ENCODE data around the gene SYT5. TPM values are rescaled to one million over a fixed set of nuclear protein-coding genes. Genes with fewer than 3 reads are reported as not detected.

SYT5 gene
- total and polyA plus RNA-seq, 2 donors from 2014 or later, result not detected

- no peaks in the 10 kb centered on the region for H3K4me1 ChIP-seq (ENCODE audit: control insufficient read depth in 2 of 3, insufficient read depth in 2 of 3, low read depth in 1 of 3, low read length in 3 of 3)
- DNase-seq (no peak), FAIRE-seq (no peak)
- H3K27me3 ChIP-seq (ENCODE audit: control insufficient read depth, insufficient read depth, low read length), result peaks cover 7% of the 10 kb centered on the region
- H3K27ac ChIP-seq (ENCODE audit: low read depth in 2 of 2, low read length in 2 of 2), result no peak overlapping the region
- intact Hi-C loops (cut with DNase I), result no loop called here
- no peaks in the 10 kb centered on the region for H3K9me3 ChIP-seq (ENCODE audit: control insufficient read depth in 2 of 3, insufficient read depth in 1 of 3, low read length in 3 of 3)
- no peak overlapping the region for H3K4me3 ChIP-seq (ENCODE audit: low read length in 3 of 3)
- no peak overlapping the region for H3K9ac ChIP-seq (ENCODE audit: low read length in 3 of 3)
- no peaks in the 10 kb centered on the region for H3K36me3 ChIP-seq (ENCODE audit: control insufficient read depth in 2 of 3, insufficient read depth in 3 of 3, low read length in 3 of 3)
- TF ChIP-seq, protein P1, sequence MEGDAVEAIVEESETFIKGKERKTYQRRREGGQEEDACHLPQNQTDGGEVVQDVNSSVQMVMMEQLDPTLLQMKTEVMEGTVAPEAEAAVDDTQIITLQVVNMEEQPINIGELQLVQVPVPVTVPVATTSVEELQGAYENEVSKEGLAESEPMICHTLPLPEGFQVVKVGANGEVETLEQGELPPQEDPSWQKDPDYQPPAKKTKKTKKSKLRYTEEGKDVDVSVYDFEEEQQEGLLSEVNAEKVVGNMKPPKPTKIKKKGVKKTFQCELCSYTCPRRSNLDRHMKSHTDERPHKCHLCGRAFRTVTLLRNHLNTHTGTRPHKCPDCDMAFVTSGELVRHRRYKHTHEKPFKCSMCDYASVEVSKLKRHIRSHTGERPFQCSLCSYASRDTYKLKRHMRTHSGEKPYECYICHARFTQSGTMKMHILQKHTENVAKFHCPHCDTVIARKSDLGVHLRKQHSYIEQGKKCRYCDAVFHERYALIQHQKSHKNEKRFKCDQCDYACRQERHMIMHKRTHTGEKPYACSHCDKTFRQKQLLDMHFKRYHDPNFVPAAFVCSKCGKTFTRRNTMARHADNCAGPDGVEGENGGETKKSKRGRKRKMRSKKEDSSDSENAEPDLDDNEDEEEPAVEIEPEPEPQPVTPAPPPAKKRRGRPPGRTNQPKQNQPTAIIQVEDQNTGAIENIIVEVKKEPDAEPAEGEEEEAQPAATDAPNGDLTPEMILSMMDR (IDR thresholded peaks at IDR 0.05; ENCODE audit: borderline replicate concordance, extremely low read depth, insufficient read depth), result no peak
Observed at GRCh38 chr19:55161571-55162322, 18.3 kb downstream of the SYT5 start.

- H3K4me3 ChIP-seq (ENCODE audit: low read length in 3 of 3), result no peak overlapping the region
- no peak overlapping the region for H3K27ac ChIP-seq (ENCODE audit: low read depth in 2 of 2, low read length in 2 of 2)
- H3K27me3 ChIP-seq (ENCODE audit: control insufficient read depth, insufficient read depth, low read length), result peaks cover 7% of the 10 kb centered on the region
- H3K9ac ChIP-seq (ENCODE audit: low read length in 3 of 3), result no peak overlapping the region
- H3K9me3 ChIP-seq (ENCODE audit: control insufficient read depth in 2 of 3, insufficient read depth in 1 of 3, low read length in 3 of 3), result no peaks in the 10 kb centered on the region
- TF ChIP-seq, protein P1 (IDR thresholded peaks at IDR 0.05; ENCODE audit: borderline replicate concordance, extremely low read depth, insufficient read depth), result no peak
- no peaks in the 10 kb centered on the region for H3K4me1 ChIP-seq (ENCODE audit: control insufficient read depth in 2 of 3, insufficient read depth in 2 of 3, low read depth in 1 of 3, low read length in 3 of 3)
- no peaks in the 10 kb centered on the region for H3K36me3 ChIP-seq (ENCODE audit: control insufficient read depth in 2 of 3, insufficient read depth in 3 of 3, low read length in 3 of 3)
- FAIRE-seq, result no peak
- DNase-seq, result peak in 1 of 5 donors; percentile 69
- intact Hi-C loops (cut with DNase I), result no loop called here
Observed at GRCh38 chr19:55160986-55161365, 19.1 kb downstream of the SYT5 start.

DNA sequence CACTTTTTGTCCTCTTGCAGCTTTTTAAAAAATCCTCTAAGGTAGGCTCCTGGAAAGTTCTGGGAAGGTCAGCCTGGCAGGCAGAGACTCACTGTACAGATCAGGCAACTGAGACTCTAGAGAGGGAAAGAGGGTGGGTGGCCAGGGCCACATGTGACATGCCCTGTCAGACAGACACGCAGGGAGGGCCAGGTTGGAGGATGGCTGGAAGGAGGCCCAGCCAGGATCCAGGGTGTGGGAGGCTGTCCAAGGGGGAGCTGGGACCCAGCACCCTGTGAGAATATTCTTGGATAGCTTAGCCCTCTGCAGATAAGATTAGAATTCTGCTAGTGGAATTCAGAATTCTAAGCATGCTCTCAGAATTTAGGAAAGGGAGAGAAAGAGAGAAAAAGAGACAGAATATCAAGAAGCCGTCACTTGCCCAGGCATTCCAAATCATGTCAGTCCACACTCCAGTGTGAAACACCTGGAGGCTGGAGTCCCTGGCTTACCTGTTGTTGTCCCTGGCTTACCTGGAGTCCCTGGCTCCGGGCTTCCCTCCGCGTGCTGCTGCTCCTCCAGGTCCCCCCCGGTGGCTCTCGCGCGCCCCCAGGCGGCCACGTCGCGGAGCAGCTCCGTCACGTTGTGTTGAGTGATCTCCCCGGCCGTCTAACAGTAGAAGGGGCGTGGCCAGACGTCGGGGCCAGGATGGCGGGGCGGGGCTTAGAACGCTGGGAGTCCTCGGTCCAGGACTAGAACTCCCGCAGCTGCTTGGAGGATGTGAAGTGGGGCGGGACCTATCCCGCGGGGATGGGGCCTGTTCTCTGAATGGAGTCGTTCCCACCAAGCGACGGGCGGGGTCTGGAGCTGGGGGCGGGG, 19.7 kb downstream of the SYT5 start:
- intact Hi-C loops (cut with DNase I), result no loop called here
- TF ChIP-seq, protein P1 (IDR thresholded peaks at IDR 0.05; ENCODE audit: borderline replicate concordance, extremely low read depth, insufficient read depth), result peak; percentile 48
- no peak overlapping the region for H3K4me3 ChIP-seq (ENCODE audit: low read length in 3 of 3)
- H3K9ac ChIP-seq (ENCODE audit: low read length in 3 of 3), result no peak overlapping the region
- no peaks in the 10 kb centered on the region for H3K9me3 ChIP-seq (ENCODE audit: control insufficient read depth in 2 of 3, insufficient read depth in 1 of 3, low read length in 3 of 3)
- DNase-seq (peak; percentile 91 to 95 (median 92)), FAIRE-seq (no peak)
- H3K36me3 ChIP-seq (ENCODE audit: control insufficient read depth in 2 of 3, insufficient read depth in 3 of 3, low read length in 3 of 3), result no peaks in the 10 kb centered on the region
- no peaks in the 10 kb centered on the region for H3K4me1 ChIP-seq (ENCODE audit: control insufficient read depth in 2 of 3, insufficient read depth in 2 of 3, low read depth in 1 of 3, low read length in 3 of 3)
- no peak overlapping the region for H3K27ac ChIP-seq (ENCODE audit: low read depth in 2 of 2, low read length in 2 of 2)
- H3K27me3 ChIP-seq (ENCODE audit: control insufficient read depth, insufficient read depth, low read length), result peaks cover 7% of the 10 kb centered on the region
